H1 (cell line): ENCODE data around the gene YY1AP1. TPM values are rescaled to one million over a fixed set of nuclear protein-coding genes. Genes with fewer than 3 reads are reported as not detected.

Experiments used
- CTCF ChIA-PET: fragments of 300-600 bp; sonication (Branson Sonifier 250); formaldehyde crosslinking; loops from one replicate; lab custom pipeline; 2021; ENCODE audit not compliant: partially characterized antibody; lab: Charles Lee
- POLR2A ChIA-PET: fragments of 300-600 bp; sonication (Branson Sonifier 250); formaldehyde crosslinking; loops from one replicate; lab custom pipeline; 2021; ENCODE audit warnings: inconsistent platforms; ENCODE audit not compliant: partially characterized antibody; lab: Charles Lee
- DNase-seq, 2 experiments: peaks; one replicate each; pipeline versions ENCODE4 v3.0.0 to v3.0.0-alpha.2; 2010 to 2022; ENCODE audit warnings: low spot score in 2 of 2, low read depth in 1 of 2, mixed read lengths in 1 of 2
- FAIRE-seq: peaks from 2 replicates; lab custom pipeline; 2011; peaks lifted over from hg19 to GRCh38; lab: Jason Lieb, UNC
- H2AFZ ChIP-seq: 2 replicates; pipeline ENCODE4 v1.8.1; 2012; ENCODE audit warnings: low read length, inconsistent platforms
- H2AK5ac ChIP-seq: 2 replicates; pipeline ENCODE4 v1.6.1; 2013; ENCODE audit warnings: low read depth, low read length
- H2BK120ac ChIP-seq: replicated peaks from 2 replicates; pipeline ENCODE3; 2013; ENCODE audit warnings: low read depth, low read length, inconsistent platforms
- H2BK12ac ChIP-seq: 2 replicates; pipeline ENCODE4 v1.6.1; 2013; ENCODE audit warnings: low read depth, low read length
- H2BK15ac ChIP-seq: 2 replicates; pipeline ENCODE4 v1.6.1; 2013; ENCODE audit warnings: low read length
- H2BK20ac ChIP-seq: 2 replicates; pipeline ENCODE4 v1.6.1; 2013; ENCODE audit warnings: low read length
- H2BK5ac ChIP-seq: 2 replicates; pipeline ENCODE4 v1.6.1; 2013; ENCODE audit warnings: low read depth, low read length
- H3K14ac ChIP-seq: 2 replicates; pipeline ENCODE4 v1.6.1; 2013; ENCODE audit warnings: inconsistent platforms; ENCODE audit not compliant: insufficient read length
- H3K18ac ChIP-seq: 2 replicates; pipeline ENCODE4 v1.6.1; 2013; ENCODE audit warnings: low read length; ENCODE audit errors: extremely low read depth
- H3K23ac ChIP-seq: 2 replicates; pipeline ENCODE4 v1.6.1; 2013; ENCODE audit warnings: inconsistent platforms; ENCODE audit not compliant: insufficient read length
- H3K23me2 ChIP-seq: 2 replicates; pipeline ENCODE4 v1.6.1; 2013; ENCODE audit warnings: low read depth, low read length
- H3K27ac ChIP-seq: 2 replicates; pipeline ENCODE4 v1.6.1; 2011; ENCODE audit warnings: low read depth, low read length, inconsistent platforms
- H3K27me3 ChIP-seq, 4 experiments: replicated peaks in 1 of 4; 1 replicate in 1 of 4; 2 replicates in 3 of 4; pipeline versions ENCODE4 v1.6.1 to v1.8.1; 2011 to 2013; ENCODE audit warnings: low read length in 3 of 4, mild to moderate bottlenecking in 3 of 4, inconsistent platforms in 2 of 4, mixed read lengths in 2 of 4, moderate library complexity in 1 of 4; ENCODE audit not compliant: control insufficient read depth in 3 of 4, insufficient read depth in 3 of 4; ENCODE audit errors: extremely low read depth in 1 of 4
- H3K36me3 ChIP-seq, 4 experiments: 2 replicates each; pipeline versions ENCODE4 v1.6.1 to v1.8.1; 2011 to 2013; ENCODE audit warnings: mild to moderate bottlenecking in 4 of 4, low read length in 3 of 4, moderate library complexity in 2 of 4, control low read depth in 1 of 4, inconsistent platforms in 1 of 4; ENCODE audit not compliant: insufficient read depth in 4 of 4, control insufficient read depth in 2 of 4
- H3K4ac ChIP-seq: replicated peaks from 2 replicates; pipeline ENCODE3; 2013; ENCODE audit warnings: low read length, low read depth, mixed read lengths, inconsistent platforms; ENCODE audit not compliant: insufficient read length
- H3K4me1 ChIP-seq, 4 experiments: replicated peaks in 1 of 4; 1 replicate in 1 of 4; 2 replicates in 3 of 4; pipeline versions ENCODE4 v1.6.1 to v1.8.1; 2011 to 2013; ENCODE audit warnings: low read length in 3 of 4, inconsistent platforms in 2 of 4, mixed read lengths in 1 of 4; ENCODE audit not compliant: insufficient read depth in 4 of 4, control insufficient read depth in 3 of 4
- H3K4me2 ChIP-seq, 2 experiments: 2 replicates each; pipeline versions ENCODE4 v1.6.1 to v1.8.1; 2011 to 2013; ENCODE audit warnings: low read depth in 2 of 2, low read length in 2 of 2, control low read depth in 1 of 2, inconsistent platforms in 1 of 2, mild to moderate bottlenecking in 1 of 2; ENCODE audit not compliant: insufficient read depth in 1 of 2
- H3K4me3 ChIP-seq, 4 experiments: fragments of 200-600, 300-600 bp in 1 of 4; sonication (generic), shearing (Covaris generic), sonication (Bioruptor Twin) in 1 of 4; 2 replicates each; pipeline versions ENCODE4 v1.5.1 to v1.8.1; 2011 to 2016; ENCODE audit warnings: low read length in 4 of 4, low read depth in 3 of 4, control low read depth in 2 of 4, inconsistent platforms in 2 of 4, mild to moderate bottlenecking in 2 of 4, mixed read lengths in 1 of 4, moderate library complexity in 1 of 4; ENCODE audit not compliant: insufficient read depth in 2 of 4; ENCODE audit errors: extremely low read depth in 1 of 4
- H3K56ac ChIP-seq: replicated peaks from 2 replicates; pipeline ENCODE3; 2013; ENCODE audit warnings: low read depth, mild to moderate bottlenecking, mixed read lengths, low read length, inconsistent platforms; ENCODE audit not compliant: insufficient read length
- H3K79me1 ChIP-seq: 2 replicates; pipeline ENCODE4 v1.6.1; 2013; ENCODE audit warnings: low read depth, low read length, control low read depth
- H3K79me2 ChIP-seq, 2 experiments: 2 replicates each; pipeline versions ENCODE4 v1.6.1 to v1.8.1; 2012 to 2013; ENCODE audit warnings: low read length in 2 of 2, mild to moderate bottlenecking in 2 of 2, inconsistent platforms in 1 of 2; ENCODE audit not compliant: insufficient read depth in 2 of 2, control insufficient read depth in 1 of 2
- H3K9ac ChIP-seq, 4 experiments: replicated peaks in 1 of 4; 1 replicate in 1 of 4; 2 replicates in 3 of 4; pipeline versions ENCODE4 v1.6.1 to v1.8.1; 2011 to 2013; ENCODE audit warnings: low read depth in 3 of 4, low read length in 3 of 4, control low read depth in 2 of 4, mild to moderate bottlenecking in 2 of 4, moderate library complexity in 2 of 4, inconsistent platforms in 1 of 4; ENCODE audit errors: extremely low read depth in 1 of 4
- H3K9me3 ChIP-seq, 2 experiments: 2 replicates each; pipeline versions ENCODE4 v1.6.1 to v1.8.1; 2012 to 2013; ENCODE audit warnings: mild to moderate bottlenecking in 2 of 2, moderate library complexity in 2 of 2, control low read depth in 1 of 2, inconsistent platforms in 1 of 2, low read depth in 1 of 2, low read length in 1 of 2, mixed read lengths in 1 of 2; ENCODE audit not compliant: insufficient read depth in 2 of 2
- H4K20me1 ChIP-seq, 2 experiments: replicated peaks in 1 of 2; 2 replicates each; pipeline versions ENCODE3 to v1.8.1; 2011 to 2013; ENCODE audit warnings: inconsistent platforms in 2 of 2, low read length in 2 of 2, mild to moderate bottlenecking in 1 of 2; ENCODE audit not compliant: insufficient read depth in 2 of 2, control insufficient read depth in 1 of 2
- H4K5ac ChIP-seq: 2 replicates; pipeline ENCODE4 v1.6.1; 2013; ENCODE audit warnings: low read length, low read depth, mixed read lengths, inconsistent platforms; ENCODE audit not compliant: insufficient read length
- H4K8ac ChIP-seq: 2 replicates; pipeline ENCODE4 v1.8.0; 2013; ENCODE audit warnings: mild to moderate bottlenecking, moderate library complexity, low read length, inconsistent platforms; ENCODE audit not compliant: insufficient read depth; ENCODE audit errors: extremely low read depth
- H4K91ac ChIP-seq: replicated peaks from 2 replicates; pipeline ENCODE3; 2013; ENCODE audit warnings: low read length, mixed read lengths, inconsistent platforms; ENCODE audit not compliant: insufficient read length
- BRCA1 ChIP-seq: IDR thresholded peaks from 2 replicates; pipeline ENCODE4 v1.6.1; 2012; ENCODE audit warnings: low read depth, low read length, improper control_type of control experiment
- WGBS, 2 experiments: shearing (Covaris generic) in 1 of 2; methylation state at CpG; one replicate each; pipeline versions ENCODE4 v1.1.6 to v1.1.7; 2013 to 2015; ENCODE audit warnings: low lambda C conversion rate in 2 of 2, mixed read lengths in 2 of 2, inconsistent platforms in 1 of 2, low coverage in 1 of 2, missing lambda C conversion rate in 1 of 2; ENCODE audit not compliant: insufficient replicate concordance in 2 of 2, insufficient coverage in 1 of 2, insufficient read length in 1 of 2; ENCODE audit errors: extremely low coverage in 1 of 2, missing lambda C conversion rate in 1 of 2; 5-methylcytosine and 5-hydroxymethylcytosine counted together
- polyA plus RNA-seq, 7 experiments: library from polyadenylated mRNA; depleted of rRNA in 3 of 7; stranded (reverse) in 5 of 7; unstranded in 2 of 7; fragments of >200 nt in 5 of 7; fragments of 200-250 nt in 2 of 7; gene quantifications; 1 replicate in 5 of 7; 2 replicates in 1 of 7; 4 replicates in 1 of 7; pipeline versions ENCODE4 v1.2.1 to v1.2.3, GENCODE V29; 2011 to 2013; ENCODE audit warnings: missing spikeins in 2 of 7, mixed read lengths in 2 of 7
- total RNA-seq: library from RNA; stranded (reverse); fragmentation: NEBNext Ultra II Directional; extraction: Animal tissue kit (Norgen Biotek cat#: 25700); gene quantifications from 2 replicates; pipeline ENCODE4 v1.2.1, GENCODE V29; 2021

YY1AP1 gene
- total and polyA plus RNA-seq, 2 of the 8 experiments (the other 6 are each of a cell fraction or from before 2014, with no cell fraction given), result 44.2 to 48.6 TPM

DNA sequence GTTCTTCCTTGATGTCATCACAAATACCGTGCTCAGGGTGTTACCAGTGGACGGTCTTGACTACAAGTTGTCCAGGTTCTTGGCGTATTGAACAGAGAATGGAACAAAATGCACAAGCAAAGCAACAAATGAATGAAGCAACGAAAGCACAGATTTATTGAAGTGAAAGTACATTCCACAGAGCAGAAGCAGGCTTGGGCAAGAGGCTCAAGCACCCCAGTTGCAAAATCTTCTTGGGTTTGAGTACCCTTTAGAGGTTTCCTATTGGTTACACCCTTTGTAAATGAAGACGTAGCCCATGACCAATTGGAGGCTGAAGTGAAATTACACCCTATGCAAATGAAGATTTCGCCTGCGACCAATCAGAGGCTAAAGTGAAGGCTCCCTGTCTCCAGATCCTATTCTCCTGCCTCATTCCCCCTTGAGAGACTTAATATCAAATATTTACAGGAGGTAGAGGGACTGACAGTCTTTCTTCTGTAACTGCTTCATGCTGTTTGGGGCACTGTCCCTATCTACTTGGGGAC lies 38.3 kb downstream of the YY1AP1 start:
- POLR2A ChIA-PET, result no interaction called here

More for the DNA sequence above, 38.3 kb downstream of the YY1AP1 start:
- H4K8ac ChIP-seq, result no peak overlapping the region
- no peak overlapping the region for H2AFZ ChIP-seq
- H2BK120ac ChIP-seq, result no peak overlapping the region
- no peak overlapping the region for H2BK5ac ChIP-seq
- no peak overlapping the region for H3K56ac ChIP-seq
- H3K36me3 ChIP-seq, result no peaks in the 10 kb centered on the region
- no peak overlapping the region for H2BK20ac ChIP-seq
- FAIRE-seq, result no peak
- no peak overlapping the region for H3K4me2 ChIP-seq
- no peak overlapping the region for H2AK5ac ChIP-seq
- H3K79me2 ChIP-seq, result no peaks in the 10 kb centered on the region
- H3K79me1 ChIP-seq, result no peaks in the 10 kb centered on the region
- H3K4me3 ChIP-seq, result no peak overlapping the region
- no peak overlapping the region for H3K27ac ChIP-seq
- H3K14ac ChIP-seq, result no peak overlapping the region
- no peaks in the 10 kb centered on the region for H4K20me1 ChIP-seq
- TF ChIP-seq BRCA1, result no peak
- H4K91ac ChIP-seq, result no peak overlapping the region
- no peak overlapping the region for H4K5ac ChIP-seq
- no peak for DNase-seq
- H3K9me3 ChIP-seq, result 0 out of 4 replicates have a peak, but pooled peaks cover 0 to 5% of the 10 kb centered on the region in 2 experiments
- CTCF ChIA-PET, result interaction anchor here (1.3 kb wide), 1 partner anchor 399 kb away, joined by 3 read pairs; no protein-coding TSS in a partner anchor
- no peak overlapping the region for H2BK15ac ChIP-seq
- no peak overlapping the region for H3K23ac ChIP-seq
- no peak overlapping the region for H3K4ac ChIP-seq
- H2BK12ac ChIP-seq, result no peak overlapping the region
- no peaks in the 10 kb centered on the region; a peak in 1 of 7 replicates for H3K27me3 ChIP-seq
- 88% methylated on average over 7 of the region's 7 CpGs; no CpG with 5 or more reads in 1 of the 2 experiments for WGBS, 2 experiments
- no peaks in the 10 kb centered on the region for H3K4me1 ChIP-seq
- no peaks in the 10 kb centered on the region for H3K23me2 ChIP-seq
- H3K18ac ChIP-seq, result no peak overlapping the region
- no peak overlapping the region for H3K9ac ChIP-seq
